Measurements from ENCODE around the gene FGF12. TPM values are rescaled to one million over a fixed set of nuclear protein-coding genes. Genes with fewer than 3 reads are reported as not detected.

The FGF12 gene
- total RNA-seq: 0.52 and 2.9 TPM in 2 replicates

GRCh38 chr3:192727032-192727847 lies at the start of gene FGF12:
FGF12 (minus strand) TSS chr3:192727541.

Other genes with a start within 250 kb of the FGF12 start
- 5.1 and 23.3 TPM in 2 replicates for gene MB21D2, start 190.3 kb upstream of the FGF12 start, total RNA-seq